Mesendoderm (in vitro differentiated cells): Measurements from ENCODE around the gene PCK2.

Experiments used
- DNase-seq: peaks from one replicate; pipeline ENCODE4 v3.0.0; 2013
- H2AK5ac ChIP-seq: 2 replicates; pipeline ENCODE4 v1.6.1; 2013; ENCODE audit warnings: low read length, inconsistent platforms
- H2BK120ac ChIP-seq: 2 replicates; pipeline ENCODE4 v1.6.1; 2013; ENCODE audit warnings: low read depth, mild to moderate bottlenecking, low read length, moderate library complexity, mixed read lengths
- H2BK15ac ChIP-seq: replicated peaks from 2 replicates; pipeline ENCODE4 v1.6.1; 2013; ENCODE audit warnings: low read depth, mild to moderate bottlenecking, moderate library complexity
- H2BK5ac ChIP-seq: 2 replicates; pipeline ENCODE4 v1.6.1; 2013; ENCODE audit warnings: low read length, inconsistent platforms
- H3K18ac ChIP-seq: 2 replicates; pipeline ENCODE4 v1.6.1; 2013; ENCODE audit warnings: mild to moderate bottlenecking, low read length, mixed read lengths
- H3K23ac ChIP-seq: one replicate; pipeline ENCODE4 v1.6.1; 2013; ENCODE audit warnings: low read length
- H3K27ac ChIP-seq: 2 replicates; pipeline ENCODE4 v1.5.1; 2013; ENCODE audit warnings: low read depth, mild to moderate bottlenecking, inconsistent platforms, low read length, moderate library complexity
- H3K27me3 ChIP-seq: 2 replicates; pipeline ENCODE4 v1.6.1; 2013; ENCODE audit warnings: low read length, control low read depth, mild to moderate bottlenecking, inconsistent platforms; ENCODE audit not compliant: insufficient read depth, poor library complexity
- H3K36me3 ChIP-seq: 2 replicates; pipeline ENCODE4 v1.6.1; 2013; ENCODE audit warnings: low read length, inconsistent platforms; ENCODE audit not compliant: control insufficient read depth, insufficient read depth
- H3K4ac ChIP-seq: one replicate; pipeline ENCODE4 v1.6.1; 2013; ENCODE audit warnings: low read depth, mild to moderate bottlenecking, low read length, moderate library complexity
- H3K4me1 ChIP-seq: 2 replicates; pipeline ENCODE4 v1.6.1; 2013; ENCODE audit warnings: low read depth, low read length, inconsistent platforms; ENCODE audit not compliant: control insufficient read depth
- H3K4me2 ChIP-seq: 2 replicates; pipeline ENCODE4 v1.6.1; 2013; ENCODE audit warnings: low read length
- H3K4me3 ChIP-seq: 2 replicates; pipeline ENCODE4 v1.5.1; 2013; ENCODE audit warnings: mild to moderate bottlenecking, low read length
- H3K56ac ChIP-seq: one replicate; pipeline ENCODE4 v1.6.1; 2013; ENCODE audit warnings: low read length
- H3K79me1 ChIP-seq: 2 replicates; pipeline ENCODE4 v1.6.1; 2013; ENCODE audit warnings: low read length, inconsistent platforms
- H3K79me2 ChIP-seq: 2 replicates; pipeline ENCODE4 v1.6.1; 2013; ENCODE audit warnings: mild to moderate bottlenecking, low read length; ENCODE audit not compliant: control insufficient read depth, insufficient read depth
- H3K9ac ChIP-seq: 2 replicates; pipeline ENCODE4 v1.6.1; 2013; ENCODE audit warnings: low read length, inconsistent platforms
- H4K5ac ChIP-seq: one replicate; pipeline ENCODE4 v1.6.1; 2013; ENCODE audit warnings: low read length
- H4K8ac ChIP-seq: one replicate; pipeline ENCODE4 v1.6.1; 2013; ENCODE audit warnings: low read depth, mild to moderate bottlenecking, control low read depth, low read length, moderate library complexity
- WGBS: extraction: QIAGEN DNeasy Blood & Tissue Kit; methylation state at CpG from one replicate; pipeline ENCODE4 v1.1.7; 2013; ENCODE audit warnings: low lambda C conversion rate, missing lambda C conversion rate; ENCODE audit not compliant: insufficient coverage; ENCODE audit errors: extremely low coverage; 5-methylcytosine and 5-hydroxymethylcytosine counted together

The PCK2 gene

GRCh38 chr14:24110523-24110922 lies 16.4 kb downstream of the PCK2 start:
- peaks cover under 1% of the 10 kb centered on the region for H3K4me1 ChIP-seq
- H3K4me2 ChIP-seq = no peak overlapping the region
- H3K4me3 ChIP-seq = no peak overlapping the region
- no peak overlapping the region for H4K5ac ChIP-seq
- H3K27me3 ChIP-seq = no peaks in the 10 kb centered on the region
- no peak overlapping the region for H2AK5ac ChIP-seq
- no CpG with 5 or more reads among the region's 1 CpG for WGBS
- no peak overlapping the region for H2BK120ac ChIP-seq
- no peak overlapping the region for H4K8ac ChIP-seq
- H3K27ac ChIP-seq = no peak overlapping the region
- H3K56ac ChIP-seq = no peak overlapping the region
- H2BK15ac ChIP-seq = no peak overlapping the region
- H3K23ac ChIP-seq = no peak overlapping the region
- H3K4ac ChIP-seq = no peak overlapping the region
- DNase-seq = no peak
- H3K79me2 ChIP-seq = no peaks in the 10 kb centered on the region
- no peaks in the 10 kb centered on the region for H3K79me1 ChIP-seq
- H3K9ac ChIP-seq = no peak overlapping the region
- no peak overlapping the region for H3K18ac ChIP-seq
- no peak overlapping the region for H2BK5ac ChIP-seq
- H3K36me3 ChIP-seq = no peaks in the 10 kb centered on the region

GRCh38 chr14:24113379-24113800 lies 19.3 kb downstream of the PCK2 start:
- H3K4ac ChIP-seq = peak overlapping the region; percentile 64
- H3K4me1 ChIP-seq = peaks cover 3% of the 10 kb centered on the region
- H3K23ac ChIP-seq = no peak overlapping the region
- peak overlapping the region; percentile 43 for H3K18ac ChIP-seq
- peak overlapping the region; percentile 91 for H3K9ac ChIP-seq
- H3K79me1 ChIP-seq = peaks cover 11% of the 10 kb centered on the region
- H3K56ac ChIP-seq = peak overlapping the region; percentile 97
- no peak overlapping the region for H2BK15ac ChIP-seq
- DNase-seq = no peak
- peak overlapping the region; percentile 94 for H3K27ac ChIP-seq
- H2AK5ac ChIP-seq = no peak overlapping the region
- no CpG with 5 or more reads among the region's 15 CpGs for WGBS
- H2BK5ac ChIP-seq = peak overlapping the region; percentile 40
- peak overlapping the region; percentile 4 for H2BK120ac ChIP-seq
- no peak overlapping the region for H4K5ac ChIP-seq
- H3K4me2 ChIP-seq = peak overlapping the region; percentile 90
- H4K8ac ChIP-seq = peak overlapping the region; percentile 88
- peak overlapping the region; percentile 86 for H3K4me3 ChIP-seq
- no peaks in the 10 kb centered on the region for H3K27me3 ChIP-seq
- H3K36me3 ChIP-seq = no peaks in the 10 kb centered on the region
- H3K79me2 ChIP-seq = peaks cover 2% of the 10 kb centered on the region

- DNase-seq = peak; percentile 97
- H3K9ac ChIP-seq = peak overlapping the region; percentile 91
- peak overlapping the region; percentile 94 for H3K27ac ChIP-seq
- H3K56ac ChIP-seq = peak overlapping the region; percentile 97
- peak overlapping the region; percentile 88 for H4K8ac ChIP-seq
- no peaks in the 10 kb centered on the region for H3K27me3 ChIP-seq
- peaks cover 3% of the 10 kb centered on the region for H3K4me1 ChIP-seq
- no CpG with 5 or more reads among the region's 42 CpGs for WGBS
- peak overlapping the region; percentile 64 for H3K4ac ChIP-seq
- H3K36me3 ChIP-seq = no peaks in the 10 kb centered on the region
- H3K79me1 ChIP-seq = peaks cover 11% of the 10 kb centered on the region
- H3K23ac ChIP-seq = no peak overlapping the region
- H4K5ac ChIP-seq = no peak overlapping the region
- no peak overlapping the region for H2AK5ac ChIP-seq
- H2BK120ac ChIP-seq = peak overlapping the region; percentile 4
- peak overlapping the region; percentile 78 for H2BK5ac ChIP-seq
- H3K4me3 ChIP-seq = peak overlapping the region; percentile 86
- H3K4me2 ChIP-seq = peak overlapping the region; percentile 90
- H3K18ac ChIP-seq = peak overlapping the region; percentile 56
- H3K79me2 ChIP-seq = peaks cover 2% of the 10 kb centered on the region
- no peak overlapping the region for H2BK15ac ChIP-seq
These were observed 19.9 kb downstream of the PCK2 start for GRCh38 chr14:24113801-24114531.

GRCh38 chr14:24114532-24115421 lies 20.7 kb downstream of the PCK2 start, which contains the start of the genes DCAF11 and NRL:
TSS of gene DCAF11 (plus strand) at chr14:24114777. CDS start at chr14:24115595, 818 bp downstream.
TSS of gene NRL (minus strand) at chr14:24114949. CDS start at chr14:24082848, 32,101 bp downstream.
- no peak within 1 kb of the TSS for H4K5ac ChIP-seq
- peak within 1 kb of the TSS; percentile 88 for H4K8ac ChIP-seq
- H3K4me2 ChIP-seq = peak within 1 kb of the TSS; percentile 90
- H3K4ac ChIP-seq = peak within 1 kb of the TSS; percentile 64
- H2BK15ac ChIP-seq = no peak within 1 kb of the TSS
- H3K27ac ChIP-seq = peak within 1 kb of the TSS; percentile 94
- no CpG with 5 or more reads among the region's 65 CpGs for WGBS
- peak within 1 kb of the TSS; percentile 4 for H2BK120ac ChIP-seq
- peak; percentile 100 for DNase-seq
- peak within 1 kb of the TSS; percentile 56 for H3K18ac ChIP-seq
- peaks cover 3% of the 10 kb centered on the region for H3K4me1 ChIP-seq
- H3K56ac ChIP-seq = peak within 1 kb of the TSS; percentile 97
- peak within 1 kb of the TSS; percentile 35 for H3K23ac ChIP-seq
- no peaks in the 10 kb centered on the region for H3K36me3 ChIP-seq
- peak within 1 kb of the TSS; percentile 86 for H3K4me3 ChIP-seq
- H3K9ac ChIP-seq = peak within 1 kb of the TSS; percentile 91
- peaks cover 11% of the 10 kb centered on the region for H3K79me1 ChIP-seq
- H3K27me3 ChIP-seq = no peaks in the 10 kb centered on the region
- H2AK5ac ChIP-seq = no peak within 1 kb of the TSS
- peaks cover 2% of the 10 kb centered on the region for H3K79me2 ChIP-seq
- H2BK5ac ChIP-seq = peak within 1 kb of the TSS; percentile 78

- Histone ChIP-seq H2BK5ac (no peak overlapping the region), H3K27me3 (no peaks in the 10 kb centered on the region), H3K4me2 (peak overlapping the region; percentile 89), H3K27ac (no peak overlapping the region), H4K5ac (no peak overlapping the region), H3K79me2 (peaks cover 2% of the 10 kb centered on the region), H2BK120ac (no peak overlapping the region), H4K8ac (no peak overlapping the region), H3K9ac (peak overlapping the region; percentile 87), H3K36me3 (no peaks in the 10 kb centered on the region), H2AK5ac (no peak overlapping the region), H3K23ac (peak overlapping the region; percentile 35), H2BK15ac (no peak overlapping the region), H3K4me1 (peaks cover 3% of the 10 kb centered on the region), H3K79me1 (peaks cover 11% of the 10 kb centered on the region), H3K18ac (peak overlapping the region; percentile 29), H3K56ac (peak overlapping the region; percentile 89), H3K4me3 (peak overlapping the region; percentile 82), H3K4ac (no peak overlapping the region)
- no CpG with 5 or more reads among the region's 14 CpGs for WGBS
- DNase-seq = no peak
These were observed 21.5 kb downstream of the PCK2 start for GRCh38 chr14:24115422-24116127.
